Lower leg skin (tissue), 3 donors: Measurements from ENCODE around the gene TMEM119.

Source experiments
- POLR2A ChIP-seq, 2 donors: fragments of 450-650 bp; IDR thresholded peaks; one replicate each; pipeline ENCODE4 v1.6.1; 2016 to 2017; ENCODE audit warnings: antibody characterized with exemption in 2 of 2, mild to moderate bottlenecking in 1 of 2, moderate library complexity in 1 of 2
- TF ChIP-seq, protein P1 (sequence below), 3 donors: fragments of 450-650 bp; IDR thresholded peaks; one replicate each; pipeline ENCODE4 v1.5.1; 2016; ENCODE audit warnings: antibody characterized with exemption in 3 of 3, mild to moderate bottlenecking in 3 of 3, moderate library complexity in 2 of 3

- TF ChIP-seq, protein P1, sequence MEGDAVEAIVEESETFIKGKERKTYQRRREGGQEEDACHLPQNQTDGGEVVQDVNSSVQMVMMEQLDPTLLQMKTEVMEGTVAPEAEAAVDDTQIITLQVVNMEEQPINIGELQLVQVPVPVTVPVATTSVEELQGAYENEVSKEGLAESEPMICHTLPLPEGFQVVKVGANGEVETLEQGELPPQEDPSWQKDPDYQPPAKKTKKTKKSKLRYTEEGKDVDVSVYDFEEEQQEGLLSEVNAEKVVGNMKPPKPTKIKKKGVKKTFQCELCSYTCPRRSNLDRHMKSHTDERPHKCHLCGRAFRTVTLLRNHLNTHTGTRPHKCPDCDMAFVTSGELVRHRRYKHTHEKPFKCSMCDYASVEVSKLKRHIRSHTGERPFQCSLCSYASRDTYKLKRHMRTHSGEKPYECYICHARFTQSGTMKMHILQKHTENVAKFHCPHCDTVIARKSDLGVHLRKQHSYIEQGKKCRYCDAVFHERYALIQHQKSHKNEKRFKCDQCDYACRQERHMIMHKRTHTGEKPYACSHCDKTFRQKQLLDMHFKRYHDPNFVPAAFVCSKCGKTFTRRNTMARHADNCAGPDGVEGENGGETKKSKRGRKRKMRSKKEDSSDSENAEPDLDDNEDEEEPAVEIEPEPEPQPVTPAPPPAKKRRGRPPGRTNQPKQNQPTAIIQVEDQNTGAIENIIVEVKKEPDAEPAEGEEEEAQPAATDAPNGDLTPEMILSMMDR (IDR thresholded peaks at IDR 0.05): no peak
- TF ChIP-seq POLR2A (IDR thresholded peaks at IDR 0.05): no peak
Measured at GRCh38 chr12:108580531-108580930, 17.4 kb downstream of the TMEM119 start.
